NCI-H2081 (cell line): Measurements from ENCODE around the gene CD209.

Experiments used
- DNase-seq, 2 experiments: peaks; one replicate each; lab custom pipeline; 2025; lab: John Stamatoyannopoulos, UW

Gene CD209

GRCh38 chr19:7705387-7706187 is 41.7 kb downstream of the CD209 start:
- no peak for DNase-seq

DNA sequence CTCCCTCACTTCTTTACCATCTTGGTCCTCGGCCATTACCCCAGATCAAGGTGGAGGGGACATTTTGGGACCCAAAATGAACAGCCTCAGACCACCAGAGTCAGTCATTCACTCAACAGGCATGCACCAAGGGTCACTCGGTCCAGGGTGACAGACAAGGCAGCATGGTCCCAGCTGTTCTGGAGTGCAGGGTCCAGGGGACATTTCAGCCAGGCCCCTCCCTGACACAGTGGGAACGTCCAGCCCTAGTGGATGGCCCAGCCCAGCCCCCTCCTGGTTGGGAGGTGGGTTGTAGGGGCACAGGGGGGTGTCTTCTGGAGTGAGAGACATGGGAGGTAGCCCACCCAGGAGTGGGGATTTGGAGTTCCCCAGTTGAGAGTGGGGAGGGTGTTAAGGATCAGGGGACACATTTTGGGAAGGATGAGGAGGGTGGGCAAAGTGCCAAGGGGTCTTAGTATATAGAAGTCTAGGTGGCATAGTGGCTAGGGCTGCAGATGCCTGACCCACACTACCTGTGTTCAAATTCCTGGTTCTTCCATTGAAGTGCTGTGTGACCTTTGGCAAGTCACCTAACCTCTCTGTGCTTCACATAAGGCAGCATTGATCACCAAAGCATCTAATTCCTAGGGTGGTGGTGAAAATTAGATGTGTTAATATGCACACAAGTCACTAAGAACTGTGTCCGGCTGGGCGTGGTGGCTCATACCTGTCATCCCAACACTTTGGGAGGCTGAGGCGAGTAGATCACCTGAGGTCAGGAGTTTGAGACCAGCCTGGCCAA is 42.9 kb downstream of the CD209 start:
- no peak for DNase-seq

DNA sequence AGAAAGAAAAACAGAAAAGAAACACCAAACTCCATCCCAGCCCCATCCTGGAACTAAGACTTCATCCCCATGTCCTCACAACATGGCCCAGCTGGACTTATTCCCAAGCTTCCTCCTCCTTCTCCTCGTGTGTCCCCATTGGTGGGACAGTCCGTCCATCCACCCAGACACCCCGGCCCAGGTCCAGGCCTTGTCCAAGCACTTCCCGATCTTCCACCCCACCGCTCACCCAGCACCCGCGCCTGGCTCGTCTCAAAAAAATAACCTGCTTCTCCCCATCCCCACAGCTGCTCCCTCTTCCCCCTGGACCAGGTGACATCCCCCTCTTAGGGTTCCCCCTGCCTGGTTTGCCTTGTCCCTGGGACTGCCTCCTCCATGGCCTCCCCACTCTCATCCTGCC is 44.0 kb downstream of the CD209 start:
- no peak for DNase-seq

GRCh38 chr19:7701654-7702457 is 45.5 kb downstream of the CD209 start, which contains the start of gene FCER2:
Gene FCER2 (minus strand): TSS chr19:7702131. CDS start chr19:7699760, 2,371 bp downstream.
- DNase-seq = no peak

GRCh38 chr19:7701049-7701653 is 46.2 kb downstream of the CD209 start:
- DNase-seq = no peak

DNA sequence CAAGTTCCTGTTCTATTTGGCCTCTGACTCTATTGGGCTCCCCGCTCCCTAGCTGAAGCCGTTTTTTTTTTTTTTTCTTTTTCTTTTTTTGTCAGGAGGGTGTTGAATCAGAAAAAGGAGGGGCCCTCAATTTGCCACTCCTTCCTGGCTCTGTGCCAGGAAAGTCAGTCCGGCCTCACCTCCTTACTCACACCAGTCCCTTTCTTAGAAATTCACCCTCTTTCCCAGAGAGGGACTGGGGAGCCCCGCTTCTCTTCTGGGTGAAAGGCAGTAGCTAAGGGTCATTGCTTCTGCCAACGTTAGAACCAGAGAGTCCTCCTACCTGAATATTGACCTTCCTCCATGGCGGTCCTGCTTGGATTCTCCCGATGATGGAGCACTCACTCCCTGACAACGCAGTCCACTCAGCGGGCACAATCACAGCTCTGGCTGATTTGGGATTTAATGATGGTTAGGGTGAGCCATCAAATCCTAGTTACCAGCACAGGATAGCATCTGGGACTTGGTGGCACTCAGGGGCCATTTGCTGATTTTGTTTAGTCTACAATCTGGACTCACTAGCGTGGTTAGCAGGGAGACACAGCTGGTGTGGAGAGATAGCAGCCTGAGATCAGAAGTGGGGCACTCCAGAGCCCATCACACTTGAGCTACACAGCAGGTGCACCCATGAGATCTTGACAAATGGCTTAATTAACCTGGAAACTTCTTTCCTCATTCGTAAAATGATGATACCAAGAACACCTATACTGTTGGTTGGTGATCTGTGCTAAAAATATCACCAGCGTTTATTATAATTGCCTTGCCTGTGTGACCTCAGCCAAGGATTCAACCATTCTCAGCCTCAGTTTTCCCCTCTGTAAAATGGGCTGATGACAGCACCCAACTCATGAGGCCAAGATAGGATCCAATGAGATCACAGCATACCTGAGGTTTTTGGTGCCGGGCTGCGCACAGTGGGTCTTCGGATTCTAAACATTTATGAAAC is 47.6 kb downstream of the CD209 start:
- no peak for DNase-seq

- DNase-seq = no peak
Measured at GRCh38 chr19:7699003-7699402, 48.3 kb downstream of the CD209 start.

DNA sequence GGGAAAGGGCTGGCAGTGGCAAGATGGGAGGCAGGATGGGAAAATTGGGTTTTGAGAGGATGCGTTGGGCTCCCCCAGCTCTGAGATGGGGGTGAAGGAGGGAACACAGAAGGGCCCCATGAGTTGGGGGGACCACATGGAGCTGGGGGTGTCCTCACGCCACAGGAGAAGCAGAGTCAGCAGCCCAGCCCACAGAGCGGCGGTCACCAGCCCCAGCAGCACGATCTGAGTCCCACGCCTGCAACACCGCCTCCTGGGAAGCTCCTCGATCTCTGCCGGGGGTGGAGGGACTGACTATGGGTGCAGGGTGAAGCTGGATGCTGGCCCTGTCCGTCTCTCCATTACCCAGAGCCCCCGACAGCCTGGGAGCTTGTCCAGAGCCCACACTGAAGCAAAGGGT is 48.8 kb downstream of the CD209 start:
- DNase-seq = no peak

GRCh38 chr19:7697721-7698287 is 49.5 kb downstream of the CD209 start:
- DNase-seq = no peak

DNA sequence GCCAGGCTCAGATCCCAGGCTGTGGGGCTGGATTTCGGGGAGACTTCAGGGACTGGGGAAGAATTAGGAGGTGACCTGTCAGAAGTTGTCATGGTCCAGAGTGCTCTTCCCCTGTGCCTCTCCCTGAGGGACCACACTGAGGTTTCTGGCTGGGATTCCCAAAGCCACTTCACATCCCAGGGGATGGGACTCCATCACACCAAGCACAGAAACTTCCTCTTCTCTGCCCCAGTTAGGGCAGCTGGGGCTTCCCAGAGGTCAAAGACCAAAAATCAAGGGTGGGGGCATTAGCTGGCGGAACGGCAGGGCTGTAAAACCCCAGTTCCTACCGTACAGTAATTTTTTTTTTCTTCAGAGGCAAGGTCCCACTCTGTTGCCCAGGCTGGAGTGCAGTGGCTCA is 52.8 kb downstream of the CD209 start:
- DNase-seq = no peak

DNA sequence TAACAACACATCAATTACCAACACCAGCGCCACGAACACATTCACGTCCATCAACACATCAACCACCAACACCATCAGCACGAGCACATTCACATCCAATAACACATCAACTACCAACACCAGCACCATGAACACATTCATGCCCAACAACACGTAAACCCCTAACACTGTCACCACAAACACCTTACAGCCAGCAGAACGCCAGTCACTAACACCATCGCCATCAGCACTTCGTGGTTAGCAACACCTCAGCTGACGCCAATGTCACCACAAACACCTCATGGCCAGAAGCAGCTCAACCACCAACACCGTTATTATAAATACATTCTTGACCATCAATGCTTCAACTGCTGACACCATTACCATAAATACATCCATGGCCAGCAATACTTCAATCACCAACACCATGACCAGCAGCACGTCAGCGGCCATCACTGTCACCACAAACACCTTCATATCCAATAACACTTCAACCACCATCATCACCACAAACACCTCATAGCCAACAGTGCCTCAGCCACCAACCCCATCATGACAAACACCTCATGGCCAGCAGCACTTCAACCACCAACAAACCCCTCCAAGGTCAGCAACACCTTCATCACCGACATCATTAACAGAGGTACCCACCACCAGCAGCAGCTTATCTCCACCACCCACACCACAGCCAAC is 54.8 kb downstream of the CD209 start:
- DNase-seq = no peak

DNA sequence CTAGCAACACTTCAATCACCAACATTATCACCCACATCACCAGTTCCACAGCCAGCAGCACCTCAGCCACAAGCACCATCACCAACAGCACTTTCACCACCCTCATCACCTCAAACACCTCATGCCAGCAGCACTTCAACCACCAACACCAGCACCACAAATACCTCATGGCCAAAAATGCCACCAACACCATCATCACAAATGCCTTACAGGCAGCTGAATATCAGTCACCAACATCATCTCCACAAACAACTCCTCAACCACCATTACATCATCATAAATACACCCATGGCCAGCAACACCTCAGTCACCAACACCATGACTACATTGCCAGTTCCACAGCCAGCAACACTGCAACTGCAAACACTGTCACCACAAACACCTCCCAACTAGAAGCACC is 55.8 kb downstream of the CD209 start:
- DNase-seq = no peak

DNA sequence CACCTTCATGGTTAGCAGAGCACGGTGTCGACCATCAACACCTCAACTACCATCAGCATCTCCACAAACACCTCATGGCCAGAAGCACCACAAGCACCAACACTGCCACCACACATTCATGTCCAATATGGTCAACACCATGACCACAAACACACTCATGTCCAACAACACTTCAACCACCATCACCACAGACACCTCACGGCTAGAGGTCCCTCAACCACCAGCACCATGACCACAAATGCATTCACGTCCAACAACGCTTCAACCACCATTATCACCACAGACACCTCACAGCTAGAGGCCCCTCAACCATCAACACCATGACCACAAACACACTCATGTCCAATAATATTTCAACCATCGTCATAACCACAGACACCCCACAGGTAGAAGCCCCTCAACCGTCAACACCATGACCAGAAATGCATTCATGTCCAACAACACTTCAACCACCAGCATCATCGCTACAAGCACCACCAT is 56.5 kb downstream of the CD209 start:
- no peak for DNase-seq
